ENCODE results near the gene LARP7. TPM values are rescaled to one million over a fixed set of nuclear protein-coding genes. Genes with fewer than 3 reads are reported as not detected.
A peak's percentile ranks its signal among the peaks of the same experiment; 100 is the strongest.
"Not testable (repeated sequence)": the region's sequence is repeated elsewhere in the genome, so short reads cannot be mapped to it uniquely, and the experiment has no call there.

Gene LARP7
- total RNA-seq, 1 donor from 2014 or later, result 59.2 TPM

DNA sequence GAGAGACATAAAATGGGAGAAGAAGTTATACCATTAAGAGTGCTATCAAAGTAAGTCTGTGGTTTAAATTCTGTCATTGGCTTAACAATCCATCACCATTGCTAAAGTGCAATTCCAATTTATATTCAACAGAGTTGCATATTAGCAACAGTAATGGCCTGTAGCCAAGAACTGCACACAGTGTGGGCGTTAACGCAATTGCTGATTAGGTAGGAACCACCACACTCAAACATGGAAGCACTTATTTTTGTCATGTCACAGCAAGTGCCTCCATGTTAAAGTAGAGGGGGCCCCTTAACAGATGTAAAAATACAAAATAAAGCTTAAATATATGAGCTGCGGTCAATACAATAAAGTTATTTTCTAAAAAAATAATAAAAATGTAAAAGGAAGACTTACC lies 10.8 kb downstream of the LARP7 start:
- intact Hi-C loops (cut with DNase I), result no loop called here
- no peak for ATAC-seq (ENCODE audit: poor library complexity)
- DNase-seq, result no peak

DNA sequence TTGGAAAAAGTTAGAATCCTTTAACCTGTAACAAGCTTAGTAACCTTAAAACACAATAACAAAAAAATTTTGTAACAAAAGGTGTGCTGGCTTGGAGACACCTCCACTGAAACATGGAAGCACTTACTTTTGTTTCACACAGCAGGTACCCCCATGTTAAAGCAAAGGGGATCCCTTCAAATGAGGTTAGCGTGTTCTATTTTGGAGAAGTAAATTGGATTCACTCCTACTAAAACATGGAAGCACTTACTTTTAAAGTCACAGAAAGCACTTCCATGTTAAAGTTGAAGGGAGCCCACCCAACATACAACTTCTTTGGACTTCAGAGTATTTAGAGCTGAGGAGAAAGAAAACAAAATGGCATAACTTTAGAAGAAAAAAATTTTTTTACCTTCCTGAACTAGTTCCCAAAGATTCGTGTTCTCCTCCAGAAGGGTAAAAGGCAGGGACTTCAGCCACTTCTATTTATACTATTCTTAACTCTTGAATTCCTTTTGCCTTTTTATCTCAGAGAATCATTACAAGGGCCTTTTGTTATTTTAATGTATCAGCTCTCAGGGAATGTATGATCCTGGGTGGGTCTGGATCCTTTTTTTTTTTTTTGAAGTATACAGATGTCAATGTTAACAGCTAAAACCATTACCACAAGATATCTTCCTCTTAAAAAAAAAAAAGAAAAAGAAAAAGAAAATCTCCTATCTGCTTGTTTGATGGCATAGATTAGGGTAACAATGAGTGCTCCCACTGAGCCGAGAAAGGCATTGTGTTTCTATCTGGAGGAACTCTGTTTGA lies 11.5 kb downstream of the LARP7 start:
- DNase-seq, result no peak
- peak; percentile 15 for ATAC-seq (ENCODE audit: poor library complexity)
- intact Hi-C loops (cut with DNase I), result no loop called here

DNA sequence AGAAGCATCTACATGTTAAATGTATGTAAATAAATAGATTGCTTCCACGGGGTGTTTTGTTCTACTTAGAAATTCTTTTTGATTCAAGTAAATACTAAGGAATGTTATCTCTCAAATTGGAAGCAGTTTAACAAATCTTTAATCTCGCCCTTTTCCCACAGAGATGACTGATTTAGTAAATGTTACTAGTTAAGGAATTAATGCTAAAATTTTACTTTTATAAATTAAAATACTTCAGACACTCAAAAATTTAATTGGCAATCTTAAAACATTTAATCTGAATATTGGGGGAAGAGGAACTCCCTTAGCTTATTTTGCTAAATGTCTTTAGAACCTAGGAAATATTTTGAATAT lies 12.1 kb downstream of the LARP7 start:
- no peak for DNase-seq
- intact Hi-C loops (cut with DNase I), result no loop called here
- no peak for ATAC-seq (ENCODE audit: poor library complexity)

DNA sequence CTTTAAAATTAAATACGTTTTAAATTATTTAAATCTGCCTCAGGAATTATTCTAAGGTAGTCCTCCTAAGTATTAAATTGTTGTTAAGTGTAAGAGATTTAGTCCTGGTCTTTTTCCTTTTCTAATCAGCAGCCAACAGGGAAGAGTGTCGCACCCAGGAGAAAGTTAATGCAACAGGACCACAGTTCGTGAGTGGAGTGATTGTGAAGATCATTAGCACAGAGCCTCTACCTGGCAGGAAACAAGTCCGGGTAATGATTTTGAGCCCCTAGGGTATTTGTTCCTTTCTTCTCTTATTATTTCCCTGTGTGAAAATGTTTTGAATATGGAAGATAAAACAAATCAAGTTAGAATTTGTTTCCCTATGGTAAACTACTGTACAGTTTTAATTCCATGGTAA lies 13.4 kb downstream of the LARP7 start:
- no peak for ATAC-seq (ENCODE audit: poor library complexity)
- intact Hi-C loops (cut with DNase I), result no loop called here
- DNase-seq, result no peak

DNA sequence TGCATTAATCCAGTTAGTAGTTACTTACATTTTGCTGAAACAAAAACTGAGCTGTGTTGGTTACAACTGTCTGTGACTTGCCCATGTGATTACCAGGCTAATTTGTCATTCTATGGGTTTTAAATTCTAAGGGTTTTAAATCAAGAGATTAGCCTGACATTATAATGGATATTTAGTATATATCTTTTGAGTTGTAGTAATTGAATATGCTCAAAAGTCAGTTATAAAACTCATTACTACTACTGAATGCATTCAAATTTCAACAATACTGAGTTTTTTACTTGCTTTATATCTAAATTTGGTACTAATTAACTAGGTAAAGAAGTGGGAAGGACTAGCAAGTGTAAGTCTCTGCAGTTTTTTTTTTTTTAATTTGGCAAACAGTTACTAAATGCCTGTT lies 14.7 kb downstream of the LARP7 start:
- intact Hi-C loops (cut with DNase I), result no loop called here
- DNase-seq (no peak), ATAC-seq (ENCODE audit: poor library complexity) (no peak)

DNA sequence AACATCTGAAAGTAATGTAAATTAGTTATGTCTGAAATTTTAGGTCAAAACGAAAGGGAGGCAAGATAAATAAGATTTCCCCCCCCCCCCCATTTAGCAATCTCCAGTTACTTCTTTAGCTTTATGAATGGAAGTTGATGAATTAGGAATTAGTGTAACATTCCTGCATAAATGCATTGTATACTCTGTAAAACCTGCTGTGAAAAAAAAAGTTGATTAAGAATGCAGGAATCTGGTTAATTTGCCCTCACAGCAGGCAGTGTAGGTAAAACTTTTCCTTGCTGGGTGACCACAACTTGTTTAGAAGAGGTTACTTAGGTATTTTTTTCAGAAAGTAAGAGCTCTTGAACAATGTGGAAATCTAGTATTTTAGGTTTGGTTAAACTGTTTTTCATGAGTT lies 15.3 kb downstream of the LARP7 start:
- intact Hi-C loops (cut with DNase I), result no loop called here
- no peak for DNase-seq
- ATAC-seq (ENCODE audit: poor library complexity), result no peak

DNA sequence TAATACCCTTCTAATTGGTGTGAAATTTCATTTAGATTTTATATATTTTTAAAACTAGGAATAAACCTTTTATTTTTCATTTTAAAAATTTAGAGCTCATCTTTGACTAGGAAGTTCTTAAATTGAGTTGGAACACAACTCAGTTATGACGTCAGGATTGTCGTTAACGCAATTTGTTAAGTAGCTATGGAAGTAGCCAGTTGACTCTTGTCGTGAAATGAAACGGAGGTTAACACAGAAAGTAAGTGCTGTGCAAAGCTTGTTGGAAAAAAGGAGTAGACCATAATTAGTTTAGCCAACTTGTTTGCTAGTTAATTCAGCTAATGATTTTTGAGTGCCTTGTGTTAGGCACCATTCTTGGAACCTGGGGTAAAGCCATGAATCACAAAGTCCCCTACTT lies 18.3 kb downstream of the LARP7 start:
- ATAC-seq (ENCODE audit: poor library complexity) (no peak), DNase-seq (no peak)
- intact Hi-C loops (cut with DNase I), result no loop called here

DNA sequence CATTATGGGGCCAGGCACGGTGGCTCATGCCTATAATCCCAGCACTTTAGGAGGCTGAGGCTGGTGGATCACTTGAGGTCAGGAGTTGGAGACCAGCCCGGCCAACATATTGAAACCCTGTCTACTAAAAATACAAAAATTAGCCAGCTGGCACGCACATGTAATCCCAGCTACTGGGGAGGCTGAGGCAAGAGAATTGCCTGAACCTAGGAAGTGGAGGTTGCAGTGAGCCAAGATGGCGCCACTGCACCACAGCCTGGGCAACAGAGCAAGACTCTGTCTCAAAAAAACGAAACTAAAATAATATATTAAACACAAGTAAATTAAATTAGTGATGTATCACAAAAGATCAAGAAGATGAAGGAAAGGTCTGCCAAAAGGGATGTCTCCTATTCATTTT lies 19.2 kb downstream of the LARP7 start:
- intact Hi-C loops (cut with DNase I); ATAC-seq (ENCODE audit: poor library complexity); DNase-seq: not testable (repeated sequence)

DNA sequence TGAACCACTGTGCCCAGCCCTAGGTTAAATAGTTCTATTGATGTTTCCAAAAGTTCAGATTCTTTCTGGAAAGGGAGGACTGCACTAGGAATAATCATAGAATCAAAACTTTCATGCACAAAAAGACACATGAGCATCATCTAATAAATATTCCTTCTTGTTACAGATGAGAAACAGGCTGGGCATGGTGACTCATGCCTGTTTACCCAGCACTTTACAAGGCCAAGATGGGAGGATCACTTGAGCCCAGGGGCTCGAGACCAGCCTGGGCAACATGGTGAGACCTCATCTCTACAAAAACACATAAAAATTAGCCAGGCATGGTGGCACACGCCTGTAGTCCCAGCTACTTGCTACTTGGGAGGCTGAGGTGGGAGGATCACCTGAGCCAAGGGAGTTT lies 27.7 kb downstream of the LARP7 start:
- no peak for DNase-seq
- ATAC-seq (ENCODE audit: poor library complexity), result no peak
- intact Hi-C loops (cut with DNase I), result no loop called here

DNA sequence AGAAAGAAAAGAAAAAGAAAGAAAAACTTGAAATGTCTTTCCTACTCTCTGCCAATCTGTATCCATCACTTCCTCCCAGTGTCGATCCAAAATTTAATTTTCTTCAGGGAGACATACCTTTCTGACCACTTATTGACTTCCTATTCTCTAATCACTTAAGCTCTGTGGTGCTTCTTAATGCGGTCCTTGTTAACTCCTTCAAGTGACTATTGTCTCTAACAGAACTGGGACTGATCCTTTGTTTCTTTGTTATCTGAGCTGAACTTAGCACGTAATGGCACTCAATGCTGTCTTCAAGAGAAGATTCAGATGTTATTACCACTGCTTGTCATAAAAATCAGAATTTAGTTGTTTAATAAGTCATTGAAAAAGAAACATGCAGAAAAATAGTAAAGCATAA lies 31.2 kb downstream of the LARP7 start:
- no peak for DNase-seq
- intact Hi-C loops (cut with DNase I), result no loop called here
- ATAC-seq (ENCODE audit: poor library complexity), result no peak

DNA sequence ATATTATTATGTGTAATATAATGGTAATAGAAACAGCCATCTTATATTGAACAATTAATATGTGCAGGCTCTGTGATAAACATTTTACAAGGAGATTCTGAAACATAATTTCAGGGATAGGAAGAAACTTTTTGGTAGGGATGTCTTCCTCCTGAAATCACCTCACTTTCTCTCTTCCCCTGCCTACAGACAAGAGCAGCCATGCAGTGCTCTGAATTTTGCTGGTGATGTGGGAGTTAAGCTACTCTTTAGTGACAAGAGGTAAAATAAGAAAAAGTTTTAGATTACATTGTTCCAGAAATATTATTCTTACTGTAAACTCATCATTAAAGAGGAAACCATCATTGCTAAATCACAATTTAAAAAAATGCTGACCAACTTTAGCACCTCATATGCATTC lies 36.1 kb downstream of the LARP7 start:
- no peak for DNase-seq
- intact Hi-C loops (cut with DNase I), result no loop called here
- no peak for ATAC-seq (ENCODE audit: poor library complexity)

DNA sequence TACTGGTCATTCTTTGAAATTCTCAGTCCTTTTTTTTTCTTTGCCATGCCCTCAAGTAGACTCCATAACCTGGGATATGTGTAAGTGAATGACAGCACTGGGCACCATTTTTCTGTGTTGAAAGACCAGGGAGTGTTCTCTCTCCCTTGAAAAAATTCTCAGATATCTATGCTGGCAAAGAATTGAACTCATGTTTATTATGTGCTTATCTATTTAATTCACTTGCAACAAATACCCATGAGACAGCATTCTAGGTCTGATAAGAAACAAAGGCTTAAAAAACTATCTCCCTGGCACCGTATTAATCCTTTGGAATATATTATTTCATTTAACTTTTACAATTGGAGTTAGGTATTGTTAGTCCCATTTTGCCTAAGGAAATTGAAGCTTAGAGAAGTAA lies 36.7 kb downstream of the LARP7 start:
- ATAC-seq (ENCODE audit: poor library complexity) (no peak), DNase-seq (no peak)
- intact Hi-C loops (cut with DNase I), result no loop called here

DNA sequence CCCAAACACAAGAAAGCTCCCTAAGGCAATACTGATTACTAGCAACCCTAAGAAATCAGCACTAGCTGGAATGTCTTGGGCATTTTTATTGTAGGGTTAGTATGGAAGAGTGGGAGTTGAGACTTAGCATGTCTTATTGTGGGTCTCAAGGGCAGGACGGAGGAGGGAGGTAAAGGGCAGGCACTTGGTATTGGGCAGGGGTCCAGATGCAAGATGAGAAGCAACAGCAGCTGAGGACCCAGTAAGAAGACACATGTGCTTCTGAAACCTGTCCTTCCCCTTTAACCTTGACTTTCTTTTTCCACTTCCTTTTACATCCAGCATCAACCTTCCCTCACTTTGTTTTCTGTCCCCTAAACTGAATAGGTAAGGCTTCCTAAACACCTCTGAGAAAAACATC lies 37.4 kb downstream of the LARP7 start:
- intact Hi-C loops (cut with DNase I), result no loop called here
- no peak for ATAC-seq (ENCODE audit: poor library complexity)
- DNase-seq, result no peak

DNA sequence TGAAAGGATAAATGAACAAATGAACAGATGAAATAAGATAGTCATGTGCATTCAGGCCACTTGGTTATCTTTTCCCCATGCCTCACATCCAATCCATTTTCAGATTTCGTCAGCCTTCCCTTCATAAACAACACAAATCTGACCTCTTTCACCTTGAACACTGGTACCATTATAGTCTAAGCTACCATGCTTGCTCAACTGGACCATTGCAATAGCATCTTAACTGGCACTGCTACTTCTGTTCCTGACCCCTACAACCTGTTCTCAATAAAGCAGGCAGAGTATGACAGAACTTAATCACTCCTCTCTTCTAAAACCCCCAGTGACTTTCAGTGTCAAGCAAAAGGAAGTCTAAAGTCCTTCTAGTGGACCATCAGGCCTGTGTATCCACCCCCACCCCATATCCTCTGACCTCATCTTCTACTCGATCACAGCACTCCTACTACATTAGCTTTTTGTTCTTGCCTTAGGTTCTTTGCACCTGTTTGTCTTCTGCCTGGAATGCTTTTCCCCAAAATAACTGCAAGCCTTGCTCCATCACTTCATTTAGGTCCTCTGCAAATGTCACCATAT lies 40.7 kb downstream of the LARP7 start:
- no peak for DNase-seq
- intact Hi-C loops (cut with DNase I), result no loop called here
- ATAC-seq (ENCODE audit: poor library complexity), result no peak

DNA sequence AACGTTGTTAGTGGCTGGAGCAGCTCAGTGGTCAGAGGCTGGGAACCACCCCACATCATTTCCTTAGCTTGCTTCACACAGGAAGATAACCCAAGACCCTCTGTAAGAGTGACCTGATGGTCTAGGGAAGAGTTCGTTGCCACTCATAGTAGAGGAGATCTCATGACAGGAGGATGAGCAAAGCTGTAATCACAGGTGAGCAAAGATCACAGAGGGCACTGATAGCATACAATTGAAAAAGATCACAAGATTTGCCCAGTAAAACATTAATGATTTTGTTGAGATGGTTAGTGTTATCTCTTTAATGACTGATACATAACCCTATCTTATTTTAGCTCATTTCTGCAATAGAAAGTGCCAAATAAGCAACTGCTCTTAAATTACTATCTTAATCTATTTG lies 44.1 kb downstream of the LARP7 start:
- intact Hi-C loops (cut with DNase I), result no loop called here
- ATAC-seq (ENCODE audit: poor library complexity), result no peak
- no peak for DNase-seq

DNA sequence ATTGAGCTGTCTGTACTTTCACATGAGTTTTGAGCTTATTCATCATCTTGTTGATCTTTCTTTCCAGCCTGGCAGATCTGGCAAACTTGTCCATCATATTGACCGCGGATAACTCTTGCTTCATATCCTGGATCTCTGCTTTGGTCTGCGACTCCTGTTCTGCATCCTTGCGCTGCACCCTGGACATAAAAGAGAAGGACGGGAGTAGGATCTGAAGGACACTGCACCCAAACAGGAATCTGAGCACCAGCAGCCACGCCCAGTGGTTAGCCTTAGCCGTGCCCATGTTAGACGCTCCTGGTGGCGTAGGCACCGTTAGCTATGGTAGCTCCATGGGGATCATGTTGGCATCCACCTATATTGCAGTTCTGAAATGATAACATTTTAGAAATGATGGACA lies 56.6 kb downstream of the LARP7 start:
- intact Hi-C loops (cut with DNase I), result no loop called here
- ATAC-seq (ENCODE audit: poor library complexity), result no peak
- no peak for DNase-seq

DNA sequence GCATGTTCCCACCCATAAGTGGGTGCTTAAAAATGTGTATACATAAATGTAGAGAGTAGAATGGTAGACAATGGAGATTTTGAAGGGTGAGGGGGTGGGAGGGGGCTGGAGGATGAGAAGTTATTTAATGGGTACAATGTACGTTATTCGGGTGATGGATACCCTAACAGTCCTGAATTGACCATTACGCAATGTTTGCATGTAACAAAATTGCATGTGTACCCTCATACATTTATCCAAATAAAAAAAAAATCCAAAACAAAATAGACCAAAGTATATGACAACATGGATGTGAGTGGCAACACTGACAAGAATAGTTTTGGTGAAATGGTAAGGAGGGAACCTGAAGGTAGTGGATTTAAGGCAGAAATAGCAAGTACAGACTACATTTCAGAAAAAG lies 63.7 kb downstream of the LARP7 start:
- intact Hi-C loops (cut with DNase I), result no loop called here
- ATAC-seq (ENCODE audit: poor library complexity), result no peak
- no peak for DNase-seq

DNA sequence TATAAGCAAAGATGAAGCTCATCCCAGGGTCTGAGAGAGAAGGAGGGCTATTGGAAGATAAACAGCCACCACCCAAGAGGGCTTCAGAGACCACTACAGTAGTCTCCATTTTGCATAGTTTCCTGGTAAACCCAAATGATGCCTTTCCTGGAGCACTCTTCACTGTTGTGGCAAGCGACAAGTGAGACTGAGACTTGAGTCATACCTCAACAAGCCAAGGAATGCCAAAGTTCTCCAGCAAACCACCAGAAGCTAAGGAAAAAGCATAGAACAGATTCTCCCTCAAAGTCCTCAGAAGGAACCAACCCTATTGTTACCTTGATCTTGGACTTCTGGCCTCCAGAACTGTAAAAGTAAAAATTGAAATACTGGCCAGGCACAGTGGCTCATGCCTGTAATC lies 65.9 kb downstream of the LARP7 start:
- ATAC-seq (ENCODE audit: poor library complexity), result no peak
- intact Hi-C loops (cut with DNase I), result no loop called here
- DNase-seq, result no peak

DNA sequence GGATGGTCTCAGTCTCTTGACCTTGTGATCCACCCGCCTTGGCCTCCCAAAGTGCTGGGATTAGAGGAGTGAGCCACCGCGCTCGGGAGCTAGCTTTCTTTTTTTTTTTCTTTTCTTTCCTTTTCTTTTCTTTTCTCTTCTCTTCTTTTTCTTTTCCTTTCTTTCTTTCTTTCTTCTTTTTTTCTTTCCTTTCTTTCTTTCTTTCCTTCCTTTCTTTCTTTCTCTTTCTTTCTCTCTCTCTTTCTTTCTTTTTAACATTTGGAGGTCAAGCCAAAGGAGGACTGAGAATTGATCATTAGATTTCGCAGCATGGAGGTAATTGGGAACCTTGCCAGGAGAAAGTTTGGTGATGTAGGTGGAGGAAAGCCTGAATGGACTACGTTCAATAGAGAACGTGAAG lies 67.4 kb downstream of the LARP7 start:
- intact Hi-C loops (cut with DNase I), result no loop called here
- ATAC-seq (ENCODE audit: poor library complexity) (no peak), DNase-seq (no peak)

DNA sequence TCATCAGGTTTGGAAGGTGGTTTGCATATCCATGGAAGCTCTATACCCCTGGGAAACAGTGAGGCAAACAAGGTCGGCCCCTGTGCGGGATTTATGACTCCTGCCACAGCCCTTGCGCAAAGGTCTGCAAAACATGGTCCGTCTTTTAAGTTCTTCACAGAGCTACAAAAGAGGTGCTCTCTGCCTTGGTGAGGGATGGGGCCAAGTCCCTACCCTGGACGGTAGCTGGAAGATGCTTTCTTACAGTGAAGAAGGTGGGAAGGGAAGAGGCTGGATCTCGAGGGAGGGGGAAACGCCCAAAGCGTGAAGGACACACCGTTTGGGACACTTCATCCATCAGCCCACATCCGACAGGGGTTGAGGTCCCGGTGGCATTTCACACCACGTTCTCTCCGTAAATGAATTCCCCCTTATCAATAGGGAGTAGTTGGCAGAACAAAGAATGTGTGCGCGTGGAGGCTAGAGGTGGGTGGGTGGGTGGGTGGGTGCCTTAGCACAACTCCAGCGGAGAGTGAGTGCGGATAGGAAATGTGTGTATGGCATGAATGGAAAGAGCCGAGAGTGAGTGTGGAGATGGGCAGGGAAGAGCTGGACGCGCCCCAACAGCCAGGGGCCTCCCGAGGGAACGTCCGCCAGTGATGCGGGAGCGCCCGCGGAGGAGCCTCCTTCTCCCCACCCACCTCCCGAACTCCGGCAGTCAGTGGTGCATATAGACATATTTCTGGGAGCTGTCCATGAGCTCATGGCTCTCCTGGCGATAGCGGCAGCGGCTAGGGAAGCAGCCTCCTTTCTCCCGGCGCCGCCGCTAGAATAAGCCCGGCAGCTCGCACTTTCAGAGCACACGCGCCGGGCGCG lies 68.3 kb downstream of the LARP7 start:
- ATAC-seq (ENCODE audit: poor library complexity), result peak; percentile 85
- intact Hi-C loops (cut with DNase I), result no loop called here

More for the DNA sequence above, 68.3 kb downstream of the LARP7 start:
- DNase-seq, result peak; percentile 72
